Activated CD4-positive, alpha-beta T cell treated with anti-CD3 and anti-CD28 coated beads for 36 hours (primary cell): ENCODE results near the gene ARID1B. TPM values are rescaled to one million over a fixed set of nuclear protein-coding genes. Genes with fewer than 3 reads are reported as not detected.

Source experiments
- ATAC-seq: fragments of 200-7000 bp; cut with Tn5 transposase; one replicate; pipeline ENCODE4 v1.10.0; 2021; ENCODE audit warnings: mild to moderate bottlenecking, moderate library complexity
- CTCF ChIA-PET: fragments of 350-600 bp; sonication (Branson Sonifier 250); formaldehyde crosslinking; loops from one replicate; lab custom pipeline; 2021; ENCODE audit warnings: antibody characterized with exemption; lab: Charles Lee
- POLR2A ChIA-PET: fragments of 350-600 bp; sonication (Branson Sonifier 250); formaldehyde crosslinking; loops from one replicate; lab custom pipeline; 2021; ENCODE audit warnings: antibody characterized with exemption, inconsistent platforms; lab: Charles Lee
- DNase-seq: peaks from one replicate; pipeline ENCODE4 v3.0.0-alpha.2; 2020
- H3K27ac Mint-ChIP-seq: one replicate; pipeline ENCODE4 v1.8.0; 2021; ENCODE audit warnings: mixed read lengths
- H3K27me3 Mint-ChIP-seq: one replicate; pipeline ENCODE4 v1.8.0; 2021; ENCODE audit warnings: mixed read lengths
- H3K36me3 Mint-ChIP-seq: one replicate; pipeline ENCODE4 v1.8.0; 2021; ENCODE audit warnings: low read depth, mixed read lengths
- H3K4me1 Mint-ChIP-seq: one replicate; pipeline ENCODE4 v1.8.0; 2021; ENCODE audit warnings: mixed read lengths
- H3K4me3 Mint-ChIP-seq: one replicate; pipeline ENCODE4 v1.8.0; 2021; ENCODE audit warnings: mild to moderate bottlenecking, moderate library complexity, mixed read lengths
- H3K9me3 Mint-ChIP-seq: one replicate; pipeline ENCODE4 v1.8.0; 2021; ENCODE audit warnings: low read depth, mixed read lengths
- intact Hi-C, 2 experiments: fragments of 100-400 bp; cut with DNase I in 1 of 2; cut with micrococcal nuclease in 1 of 2; formaldehyde crosslinking; loops; one replicate each; pipeline versions ENCODE4 v1.14.2 to v1.15.1; 2022 to 2024; cut with DNase I, micrococcal nuclease
- total RNA-seq, 2 experiments: library from RNA; stranded (reverse); gene quantifications; one replicate each; pipeline ENCODE4 v1.2.3, GENCODE V29; 2021

ARID1B gene
- total RNA-seq, 2 experiments from 2014 or later, result 42.2 to 53.6 TPM

- peaks cover 9% of the 10 kb centered on the region for H3K36me3 Mint-ChIP-seq
- no peak for DNase-seq
- H3K4me3 Mint-ChIP-seq, result no peak overlapping the region
- intact Hi-C loops, result no loop called here
- CTCF ChIA-PET, result no interaction called here
- POLR2A ChIA-PET, result no interaction called here
- no peak for ATAC-seq
- no peak overlapping the region for H3K27ac Mint-ChIP-seq
- H3K9me3 Mint-ChIP-seq, result no peaks in the 10 kb centered on the region
- H3K4me1 Mint-ChIP-seq, result peaks cover 51% of the 10 kb centered on the region
- no peaks in the 10 kb centered on the region for H3K27me3 Mint-ChIP-seq
Measured at GRCh38 chr6:156919370-156919769, 142.2 kb downstream of the ARID1B start.

GRCh38 chr6:156919814-156920369, 142.7 kb downstream of the ARID1B start:
- ATAC-seq (no peak), DNase-seq (no peak)
- intact Hi-C loops, result no loop called here
- Mint-ChIP-seq H3K9me3 (no peaks in the 10 kb centered on the region), H3K36me3 (peaks cover 8% of the 10 kb centered on the region), H3K27me3 (no peaks in the 10 kb centered on the region), H3K4me1 (peaks cover 47% of the 10 kb centered on the region), H3K4me3 (no peak overlapping the region), H3K27ac (no peak overlapping the region)
- ChIA-PET POLR2A (no interaction called here), CTCF (interaction anchor here (0.6 to 0.7 kb wide), 2 partner anchors 165 to 355 kb away, joined by 3 read pairs; no protein-coding TSS in a partner anchor)

DNA sequence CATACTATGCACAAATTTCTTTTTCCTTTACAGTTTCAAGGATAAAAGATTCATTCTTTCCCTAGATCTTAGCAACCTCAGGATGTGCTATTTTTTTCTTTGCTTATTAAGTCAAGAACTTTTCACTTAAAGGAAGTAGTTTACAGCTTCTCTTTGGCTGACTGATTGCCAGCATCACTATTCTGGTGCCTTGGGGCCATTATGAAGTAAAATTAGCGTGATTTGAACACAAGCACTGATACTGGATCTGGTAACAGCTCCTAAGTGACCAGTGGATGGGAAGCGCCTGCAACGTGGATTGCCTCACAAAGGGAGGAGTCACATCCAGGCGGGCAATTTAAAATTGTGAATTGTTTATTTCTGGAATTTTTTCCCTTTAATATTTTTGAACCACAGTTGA, 147.1 kb downstream of the ARID1B start:
- POLR2A ChIA-PET, result interaction anchor here (0.6 kb wide), 1 partner anchor 141 kb away, joined by 9 read pairs; no protein-coding TSS in a partner anchor
- Mint-ChIP-seq H3K36me3 (peaks cover 11% of the 10 kb centered on the region), H3K4me1 (peaks cover 58% of the 10 kb centered on the region), H3K4me3 (no peak overlapping the region), H3K9me3 (no peaks in the 10 kb centered on the region), H3K27me3 (no peaks in the 10 kb centered on the region), H3K27ac (no peak overlapping the region)
- DNase-seq (no peak), ATAC-seq (no peak)
- CTCF ChIA-PET, result interaction anchor here (0.6 to 1.0 kb wide), 2 partner anchors 9 to 18 kb away, joined by 4 to 6 read pairs; no protein-coding TSS in a partner anchor
- intact Hi-C loops, result no loop called here

DNA sequence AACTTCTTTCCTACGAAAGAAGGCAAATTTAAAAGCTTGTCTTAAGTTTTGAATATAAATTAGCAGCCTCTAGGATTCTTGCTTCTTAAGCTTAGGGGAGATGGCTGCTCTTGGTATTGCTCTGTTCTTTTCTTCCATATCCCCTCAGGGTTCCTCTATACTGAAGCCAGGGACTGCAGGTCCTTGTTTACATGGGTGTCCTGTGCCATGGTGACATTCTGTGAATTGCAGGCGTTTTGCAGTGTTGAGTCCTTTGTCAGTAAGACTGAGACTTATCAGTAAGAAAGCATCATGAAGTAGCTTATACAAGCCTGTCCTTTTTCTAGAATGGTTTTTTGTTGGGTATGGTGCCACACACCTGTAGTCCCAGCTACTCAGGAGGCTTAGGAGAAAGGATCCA, 147.8 kb downstream of the ARID1B start:
- Mint-ChIP-seq H3K36me3 (peaks cover 13% of the 10 kb centered on the region), H3K27ac (no peak overlapping the region), H3K9me3 (no peaks in the 10 kb centered on the region), H3K27me3 (no peaks in the 10 kb centered on the region), H3K4me1 (peaks cover 58% of the 10 kb centered on the region), H3K4me3 (no peak overlapping the region)
- no peak for DNase-seq
- ATAC-seq, result no peak
- intact Hi-C loops, result loop anchor here in 1 of 2 experiments (5.0 kb wide), 1 partner anchor 143 kb away; no protein-coding TSS in a partner anchor
- ChIA-PET POLR2A (no interaction called here), CTCF (interaction anchor here (0.9 to 1.5 kb wide), 3 partner anchors 8 to 171 kb away, joined by 3 to 6 read pairs (median 5); no protein-coding TSS in a partner anchor)

GRCh38 chr6:156925718-156926607, 148.8 kb downstream of the ARID1B start:
- no peak for DNase-seq
- H3K27me3 Mint-ChIP-seq, result no peaks in the 10 kb centered on the region
- H3K4me1 Mint-ChIP-seq, result peaks cover 60% of the 10 kb centered on the region

GRCh38 chr6:156928126-156928525, 150.9 kb downstream of the ARID1B start:
- ChIA-PET POLR2A (no interaction called here), CTCF (no interaction called here)
- intact Hi-C loops, result loop anchor here in 1 of 2 experiments (5.0 kb wide), 1 partner anchor 146 kb away; no protein-coding TSS in a partner anchor
- H3K36me3 Mint-ChIP-seq, result peaks cover 8% of the 10 kb centered on the region
- H3K9me3 Mint-ChIP-seq, result no peaks in the 10 kb centered on the region
- DNase-seq, result peak; percentile 31
- no peaks in the 10 kb centered on the region for H3K27me3 Mint-ChIP-seq
- H3K4me3 Mint-ChIP-seq, result no peak overlapping the region
- H3K4me1 Mint-ChIP-seq, result peaks cover 71% of the 10 kb centered on the region
- ATAC-seq, result peak; percentile 40
- peak overlapping the region; percentile 86 for H3K27ac Mint-ChIP-seq

More at GRCh38 chr6:156925718-156926607, 148.8 kb downstream of the ARID1B start:
- H3K9me3 Mint-ChIP-seq, result no peaks in the 10 kb centered on the region
- ATAC-seq, result peak; percentile 57
- intact Hi-C loops, result loop anchor here in 1 of 2 experiments (5.0 kb wide), 1 partner anchor 144 kb away; no protein-coding TSS in a partner anchor
- ChIA-PET POLR2A (interaction anchor here (0.9 kb wide), 1 partner anchor 11 kb away, joined by 3 read pairs; no protein-coding TSS in a partner anchor), CTCF (interaction anchor here (0.9 to 1.5 kb wide), 2 partner anchors 29 to 170 kb away, joined by 3 to 5 read pairs; no protein-coding TSS in a partner anchor)
- H3K27ac Mint-ChIP-seq, result no peak overlapping the region
- no peak overlapping the region for H3K4me3 Mint-ChIP-seq
- peaks cover 16% of the 10 kb centered on the region for H3K36me3 Mint-ChIP-seq

DNA sequence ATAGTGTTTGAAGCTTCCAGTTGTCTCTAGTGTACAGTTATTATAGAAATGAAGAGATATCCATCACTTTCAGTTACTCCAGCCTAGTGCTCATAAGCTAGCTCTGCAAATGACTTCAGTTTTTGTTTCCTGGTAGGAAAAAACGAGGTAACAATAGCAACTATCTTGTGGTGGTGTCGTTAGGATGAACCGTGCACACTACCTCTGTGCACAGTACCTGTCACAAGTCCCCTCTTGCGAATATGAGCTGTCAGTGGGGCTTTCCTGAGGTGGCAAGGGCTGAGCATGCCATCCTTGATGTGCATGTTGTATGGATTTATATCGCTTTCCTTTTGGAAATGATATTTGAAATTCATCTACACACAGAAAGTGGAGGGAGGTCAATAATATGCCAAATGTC, 151.8 kb downstream of the ARID1B start:
- ChIA-PET POLR2A (interaction anchor here (0.6 to 1.1 kb wide), 3 partner anchors 72 to 149 kb away, joined by 3 to 4 read pairs (median 3); no protein-coding TSS in a partner anchor), CTCF (interaction anchor here (0.7 kb wide), 1 partner anchor 8 kb away, joined by 3 read pairs; no protein-coding TSS in a partner anchor)
- H3K4me3 Mint-ChIP-seq, result no peak overlapping the region
- intact Hi-C loops, result loop anchor here in 1 of 2 experiments (5.0 kb wide), 1 partner anchor 147 kb away; no protein-coding TSS in a partner anchor
- no peaks in the 10 kb centered on the region for H3K9me3 Mint-ChIP-seq
- H3K27ac Mint-ChIP-seq, result peak overlapping the region; percentile 56
- peak; percentile 58 for DNase-seq
- peaks cover 8% of the 10 kb centered on the region for H3K36me3 Mint-ChIP-seq
- peaks cover 78% of the 10 kb centered on the region for H3K4me1 Mint-ChIP-seq
- no peaks in the 10 kb centered on the region for H3K27me3 Mint-ChIP-seq
- peak; percentile 64 for ATAC-seq

DNA sequence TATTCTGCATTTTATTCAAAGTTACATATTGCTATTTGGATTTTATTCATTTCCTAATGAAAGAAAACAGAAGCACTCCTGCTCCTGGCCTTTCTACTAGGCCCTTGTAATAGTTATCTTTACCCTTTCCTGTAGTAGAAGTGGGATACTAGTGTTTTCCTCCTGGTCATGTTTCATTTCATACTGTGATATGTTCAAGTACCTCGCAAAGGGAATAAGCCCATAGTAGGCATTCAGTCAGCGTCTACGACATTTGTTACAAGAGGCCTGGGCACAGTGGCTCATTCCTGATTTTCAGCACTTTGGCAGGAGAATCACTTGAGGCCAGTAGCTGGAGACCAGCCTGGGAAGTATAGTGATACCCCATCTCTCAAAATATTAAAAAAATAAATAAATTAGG, 154.1 kb downstream of the ARID1B start:
- Mint-ChIP-seq H3K9me3 (no peaks in the 10 kb centered on the region), H3K27me3 (no peaks in the 10 kb centered on the region), H3K27ac (no peak overlapping the region), H3K4me3 (no peak overlapping the region), H3K36me3 (peaks cover 18% of the 10 kb centered on the region), H3K4me1 (peaks cover 76% of the 10 kb centered on the region)
- DNase-seq (no peak), ATAC-seq (no peak)
- intact Hi-C loops, result loop anchor here (5.0 kb wide), 2 partner anchors 44 to 154 kb away; partner anchors contain the start of gene ARID1B (in 1 of the 2)
- ChIA-PET CTCF (interaction anchor here (0.6 to 1.0 kb wide), 3 partner anchors 24 to 275 kb away, joined by 3 read pairs; no protein-coding TSS in a partner anchor), POLR2A (interaction anchor here (0.7 to 0.9 kb wide), 3 partner anchors 51 to 154 kb away, joined by 3 to 6 read pairs (median 3); partner anchors contain the start of gene ARID1B)

DNA sequence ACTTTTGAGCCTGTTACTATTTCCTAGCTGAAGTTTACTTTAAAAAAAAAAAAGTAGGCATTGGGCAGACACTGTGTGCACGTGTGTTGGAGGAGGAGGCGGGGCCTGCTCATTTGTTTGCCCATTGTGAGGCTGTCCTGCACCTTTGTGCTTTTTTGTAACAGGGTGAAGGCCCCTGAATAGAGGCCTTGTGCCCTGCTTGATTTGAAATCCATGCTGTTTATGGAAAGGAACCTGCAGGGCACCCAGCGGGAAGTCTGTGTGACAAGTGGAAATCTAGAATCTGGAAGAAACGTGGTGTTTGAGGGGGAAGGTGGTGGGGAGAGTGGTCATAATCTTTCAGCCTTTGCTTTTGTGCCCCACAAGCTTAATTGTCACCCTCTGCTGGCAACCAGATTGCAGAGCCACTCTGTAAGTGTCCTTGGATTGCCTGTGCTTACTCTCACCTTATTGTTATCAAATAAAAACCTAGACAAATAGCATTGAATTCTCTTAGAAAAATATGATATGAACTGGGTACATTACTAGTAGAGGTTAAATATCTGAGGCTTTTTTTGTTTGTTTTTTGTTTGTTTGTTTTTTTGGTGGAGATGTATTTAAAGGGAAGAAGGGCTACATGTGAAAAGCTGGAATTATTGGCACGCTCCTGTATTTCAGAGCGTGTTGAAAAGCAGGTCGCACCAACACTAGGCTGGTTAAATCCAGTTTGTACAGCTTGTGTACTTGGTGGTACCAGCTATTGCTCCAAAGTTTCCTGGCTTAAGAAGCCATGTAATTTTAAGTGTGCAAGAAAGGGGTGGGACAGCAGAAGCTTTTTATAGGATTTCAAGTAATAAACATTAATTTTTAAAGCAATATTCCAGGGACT, 156.3 kb downstream of the ARID1B start:
- CTCF ChIA-PET, result interaction anchor here (0.6 to 1.6 kb wide), 9 partner anchors 9 to 228 kb away, joined by 3 to 7 read pairs (median 4); no protein-coding TSS in a partner anchor
- Mint-ChIP-seq H3K27me3 (no peaks in the 10 kb centered on the region), H3K36me3 (peaks cover 20% of the 10 kb centered on the region), H3K27ac (peak overlapping the region; percentile 2), H3K4me1 (peaks cover 77% of the 10 kb centered on the region), H3K9me3 (no peaks in the 10 kb centered on the region), H3K4me3 (no peak overlapping the region)
- DNase-seq (no peak), ATAC-seq (no peak)
- POLR2A ChIA-PET, result no interaction called here
- intact Hi-C loops, result loop anchor here (2.0 to 5.0 kb wide), 5 partner anchors 25 to 167 kb away; partner anchors contain the start of gene ARID1B (in 1 of the 2)

GRCh38 chr6:156934069-156934460, 156.9 kb downstream of the ARID1B start:
- peaks cover 20% of the 10 kb centered on the region for H3K36me3 Mint-ChIP-seq
- ChIA-PET CTCF (interaction anchor here (0.7 kb wide), 1 partner anchor 146 kb away, joined by 3 read pairs; no protein-coding TSS in a partner anchor), POLR2A (no interaction called here)
- peaks cover 76% of the 10 kb centered on the region for H3K4me1 Mint-ChIP-seq
- H3K9me3 Mint-ChIP-seq, result no peaks in the 10 kb centered on the region
- intact Hi-C loops, result loop anchor here (5.0 kb wide), 2 partner anchors 47 to 157 kb away; partner anchors contain the start of gene ARID1B (in 1 of the 2)
- H3K27me3 Mint-ChIP-seq, result no peaks in the 10 kb centered on the region
- H3K4me3 Mint-ChIP-seq, result no peak overlapping the region
- no peak overlapping the region for H3K27ac Mint-ChIP-seq
- DNase-seq (no peak), ATAC-seq (no peak)
